IgD-negative memory B cell (primary cell): ENCODE data around the gene NT5DC3. TPM values are rescaled to one million over a fixed set of nuclear protein-coding genes. Genes with fewer than 3 reads are reported as not detected.

ENCODE experiments used
- H3K27ac Mint-ChIP-seq, 3 donors: one replicate each; pipeline ENCODE4 v1.8.0; 2020 to 2022; ENCODE audit warnings: mild to moderate bottlenecking in 3 of 3, mixed read lengths in 3 of 3, moderate library complexity in 1 of 3
- H3K27me3 Mint-ChIP-seq: one replicate; pipeline ENCODE4 v1.8.0; 2021; ENCODE audit warnings: mixed read lengths
- H3K36me3 Mint-ChIP-seq: one replicate; pipeline ENCODE4 v1.8.0; 2020; ENCODE audit warnings: mild to moderate bottlenecking, mixed read lengths
- H3K4me1 Mint-ChIP-seq, 3 donors: one replicate each; pipeline ENCODE4 v1.8.0; 2020 to 2022; ENCODE audit warnings: mixed read lengths in 3 of 3, mild to moderate bottlenecking in 1 of 3
- H3K4me3 Mint-ChIP-seq, 4 donors: one replicate each; pipeline ENCODE4 v1.8.0; 2020 to 2022; ENCODE audit warnings: mild to moderate bottlenecking in 4 of 4, mixed read lengths in 4 of 4, moderate library complexity in 3 of 4
- H3K9me3 Mint-ChIP-seq, 3 donors: one replicate each; pipeline ENCODE4 v1.8.0; 2020 to 2021; ENCODE audit warnings: mixed read lengths in 3 of 3, mild to moderate bottlenecking in 1 of 3
- polyA plus RNA-seq: library from polyadenylated mRNA; unstranded; fragments of 300-500 nt; fragmentation: Illumina TruSeq; gene quantifications from one replicate; pipeline ENCODE4 v1.2.3, GENCODE V29; 2021

Gene NT5DC3
- polyA plus RNA-seq, 1 donor from 2014 or later: 1.2 TPM

DNA sequence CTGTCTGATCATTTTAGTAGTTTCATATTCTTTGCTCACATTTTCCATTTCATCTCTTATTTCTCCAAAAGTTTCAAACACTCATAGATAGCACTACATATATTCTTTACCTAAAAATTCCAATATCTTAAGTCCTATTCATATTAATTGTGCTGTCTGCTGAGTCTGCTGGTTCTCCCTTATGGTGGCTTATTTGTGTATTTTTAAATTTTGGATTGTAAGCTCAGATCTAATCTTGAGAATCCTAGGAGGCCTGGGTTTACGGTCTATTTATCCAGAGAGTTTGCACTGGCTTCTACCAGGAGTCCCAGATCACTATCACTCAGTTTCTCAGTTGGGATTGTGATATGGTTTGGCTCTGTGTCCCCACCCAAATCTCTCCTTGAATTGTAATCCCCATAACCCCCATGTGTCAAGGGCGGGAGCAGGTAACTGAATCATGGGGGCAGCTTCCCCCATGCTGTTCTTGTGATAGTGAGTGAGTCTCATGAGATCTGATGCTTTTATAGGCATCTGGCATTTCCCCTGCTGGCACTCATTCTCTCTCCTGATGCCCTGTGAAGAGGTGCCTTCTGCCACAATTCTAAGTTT is 10.2 kb downstream of the NT5DC3 start:
- Mint-ChIP-seq H3K36me3 (peaks cover 6% of the 10 kb centered on the region), H3K27ac (peak overlapping the region in 2 of 3 donors; percentile 72 to 92), H3K9me3 (no peaks in the 10 kb centered on the region), H3K4me1 (peaks cover 28 to 34% (median 31%) of the 10 kb centered on the region in 3 donors), H3K27me3 (no peaks in the 10 kb centered on the region), H3K4me3 (peak overlapping the region in 1 of 4 donors; percentile 40)

DNA sequence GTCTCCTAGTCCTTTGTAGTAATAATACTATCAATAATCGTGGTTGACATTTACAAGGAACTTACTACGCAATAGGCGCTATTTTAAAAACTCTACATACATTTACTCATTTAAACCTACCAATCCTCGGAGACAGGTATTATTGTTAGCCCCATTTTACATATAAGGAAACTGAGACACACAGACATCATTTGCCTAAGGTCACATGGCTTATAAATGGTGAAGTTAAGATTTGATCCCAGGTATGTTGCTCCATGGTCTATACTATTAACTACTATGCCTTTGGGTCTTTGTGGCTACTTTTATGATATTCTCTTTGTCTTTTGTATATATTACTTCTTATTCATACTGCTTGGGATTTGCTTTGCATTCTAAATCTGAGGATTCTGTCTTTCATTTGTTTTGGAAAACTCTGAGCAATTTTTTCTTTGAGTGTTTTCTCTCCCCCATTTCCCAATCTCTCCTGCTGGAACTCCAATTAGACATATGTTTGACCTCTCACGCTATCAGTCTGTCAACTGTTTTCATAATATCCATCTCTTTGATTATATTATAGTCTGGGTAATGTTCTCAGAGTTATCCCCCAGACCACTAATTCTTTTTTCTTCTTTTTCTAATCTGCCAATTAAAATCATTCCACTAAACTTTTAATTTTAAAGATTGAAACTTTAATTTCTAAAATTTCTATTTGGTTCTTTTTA is 10.9 kb downstream of the NT5DC3 start:
- H3K9me3 Mint-ChIP-seq: no peaks in the 10 kb centered on the region
- no peak overlapping the region for H3K4me3 Mint-ChIP-seq
- no peak overlapping the region for H3K27ac Mint-ChIP-seq
- no peaks in the 10 kb centered on the region for H3K27me3 Mint-ChIP-seq
- H3K36me3 Mint-ChIP-seq: peaks cover 2% of the 10 kb centered on the region
- peaks cover 28 to 35% (median 29%) of the 10 kb centered on the region in 3 donors for H3K4me1 Mint-ChIP-seq

DNA sequence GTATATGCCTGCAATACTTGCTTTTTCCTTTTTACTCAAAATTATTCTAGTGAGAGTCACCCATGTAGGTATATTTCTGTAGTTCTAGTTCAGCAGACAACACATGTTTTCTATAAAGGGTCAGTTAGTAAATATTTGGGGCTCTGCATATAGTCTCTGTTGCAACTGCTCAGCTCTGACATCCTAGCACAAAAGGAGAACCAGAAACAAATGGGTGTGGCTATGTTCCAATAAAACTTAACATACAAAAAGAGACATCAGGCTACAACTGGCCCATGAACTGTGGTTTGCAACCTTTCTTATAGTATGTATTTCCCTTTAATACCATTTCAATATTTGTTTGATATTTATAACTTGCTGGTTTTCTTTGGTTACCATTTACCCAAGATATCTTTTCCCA is 11.9 kb downstream of the NT5DC3 start:
- Mint-ChIP-seq H3K36me3 (peaks cover 4% of the 10 kb centered on the region), H3K27ac (no peak overlapping the region), H3K9me3 (no peaks in the 10 kb centered on the region), H3K27me3 (no peaks in the 10 kb centered on the region), H3K4me1 (peaks cover 26 to 35% (median 30%) of the 10 kb centered on the region in 3 donors), H3K4me3 (no peak overlapping the region)

DNA sequence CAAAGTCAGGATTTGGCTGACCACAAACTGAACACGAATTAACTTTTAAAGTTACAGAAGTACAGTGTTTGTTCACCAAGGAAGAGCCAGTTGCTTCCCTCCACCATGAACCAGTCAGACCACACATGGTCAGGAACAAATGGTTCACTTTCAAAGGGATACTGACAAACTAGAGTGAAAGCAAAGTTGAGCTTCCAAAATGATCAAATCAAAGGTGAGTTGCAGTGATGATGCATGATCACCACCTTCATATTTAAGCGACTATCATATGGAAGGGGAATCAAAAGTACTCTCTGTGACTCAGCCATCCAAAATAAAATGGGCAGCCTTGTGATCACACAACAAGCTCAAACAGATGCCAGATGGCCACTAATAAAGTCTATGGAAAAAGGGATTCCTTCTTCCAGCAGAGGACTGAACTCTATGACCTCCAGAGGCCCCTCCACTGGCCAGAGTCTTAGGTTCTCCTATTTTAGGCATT is 13.1 kb downstream of the NT5DC3 start:
- Mint-ChIP-seq H3K27me3 (no peaks in the 10 kb centered on the region), H3K27ac (no peak overlapping the region), H3K36me3 (peaks cover 6% of the 10 kb centered on the region), H3K4me1 (peaks cover 23 to 30% (median 27%) of the 10 kb centered on the region in 3 donors), H3K4me3 (no peak overlapping the region), H3K9me3 (no peaks in the 10 kb centered on the region)

GRCh38 chr12:103824845-103825244 is 16.2 kb downstream of the NT5DC3 start:
- Mint-ChIP-seq H3K9me3 (no peaks in the 10 kb centered on the region), H3K27ac (no peak overlapping the region), H3K27me3 (no peaks in the 10 kb centered on the region), H3K36me3 (peaks cover 8% of the 10 kb centered on the region), H3K4me1 (peaks cover 12 to 17% (median 16%) of the 10 kb centered on the region in 3 donors), H3K4me3 (no peak overlapping the region)

DNA sequence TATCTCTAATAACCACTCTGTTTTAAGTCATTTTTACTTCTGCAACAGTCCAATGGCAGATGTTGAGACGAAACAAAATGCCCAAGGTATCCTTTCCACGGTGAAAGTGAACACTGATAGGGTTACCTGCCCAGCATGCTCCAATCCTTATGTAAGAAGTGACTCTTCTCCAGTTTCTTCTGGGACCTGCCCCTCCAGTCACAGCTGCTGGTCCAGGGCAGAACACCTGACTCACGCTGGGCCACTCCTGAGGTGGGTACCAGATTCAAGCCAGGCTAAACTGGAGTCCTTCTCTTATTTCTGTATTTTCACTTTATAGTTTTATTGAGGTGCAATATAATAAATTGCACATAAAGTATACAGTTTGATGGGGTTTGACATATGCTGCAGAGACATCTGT is 16.7 kb downstream of the NT5DC3 start:
- H3K4me1 Mint-ChIP-seq: peaks cover 7 to 13% (median 10%) of the 10 kb centered on the region in 3 donors
- H3K27ac Mint-ChIP-seq: no peak overlapping the region
- no peaks in the 10 kb centered on the region for H3K27me3 Mint-ChIP-seq
- no peaks in the 10 kb centered on the region for H3K9me3 Mint-ChIP-seq
- no peak overlapping the region for H3K4me3 Mint-ChIP-seq
- peaks cover 8% of the 10 kb centered on the region for H3K36me3 Mint-ChIP-seq

- H3K27me3 Mint-ChIP-seq: no peaks in the 10 kb centered on the region
- H3K4me1 Mint-ChIP-seq: peaks cover 2 to 9% (median 6%) of the 10 kb centered on the region in 3 donors
- H3K9me3 Mint-ChIP-seq: no peaks in the 10 kb centered on the region
- no peak overlapping the region for H3K27ac Mint-ChIP-seq
- no peak overlapping the region for H3K4me3 Mint-ChIP-seq
- H3K36me3 Mint-ChIP-seq: peaks cover 8% of the 10 kb centered on the region
These were observed 17.2 kb downstream of the NT5DC3 start for GRCh38 chr12:103823871-103824270.

- Mint-ChIP-seq H3K4me1 (peaks cover 0 to 5% (median 5%) of the 10 kb centered on the region in 3 donors), H3K27me3 (no peaks in the 10 kb centered on the region), H3K36me3 (peaks cover 10% of the 10 kb centered on the region), H3K4me3 (no peak overlapping the region), H3K27ac (peak overlapping the region in 1 of 3 donors; percentile 63), H3K9me3 (no peaks in the 10 kb centered on the region)
These were observed 19.3 kb downstream of the NT5DC3 start for GRCh38 chr12:103821773-103822172.

DNA sequence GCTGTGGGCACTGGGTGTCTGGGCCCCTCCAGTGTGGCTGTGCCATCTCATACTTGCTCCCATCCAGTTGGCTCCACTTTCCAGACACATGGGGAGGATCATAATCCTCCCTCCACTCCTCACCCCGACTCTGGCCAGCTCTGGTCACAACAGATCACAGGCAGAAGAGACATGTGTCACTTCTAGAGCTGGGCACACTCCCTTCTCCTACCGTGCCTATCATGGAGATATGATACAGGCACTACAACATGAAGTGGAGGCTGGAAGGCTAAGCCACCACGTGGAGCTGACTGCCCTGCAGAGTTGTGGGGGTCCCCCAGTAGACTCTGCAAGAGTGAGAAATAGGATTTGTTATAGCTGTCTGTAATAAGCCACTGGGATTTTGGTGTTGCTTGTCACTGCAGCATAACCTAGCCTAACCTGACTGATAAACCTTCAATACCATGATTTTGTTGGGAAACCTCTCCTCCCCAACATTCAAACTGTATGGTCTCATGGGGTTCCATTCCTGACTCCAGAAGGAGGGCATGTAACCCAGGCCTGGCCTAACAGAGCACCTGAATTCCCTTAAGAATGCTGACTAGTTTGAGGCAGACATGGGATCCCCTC is 20.0 kb downstream of the NT5DC3 start:
- Mint-ChIP-seq H3K36me3 (peaks cover 10% of the 10 kb centered on the region), H3K4me1 (peaks cover 0 to 5% (median 3%) of the 10 kb centered on the region in 3 donors), H3K27me3 (no peaks in the 10 kb centered on the region), H3K4me3 (no peak overlapping the region), H3K9me3 (no peaks in the 10 kb centered on the region), H3K27ac (no peak overlapping the region)

GRCh38 chr12:103820361-103820760 is 20.7 kb downstream of the NT5DC3 start:
- H3K27ac Mint-ChIP-seq: no peak overlapping the region
- no peaks in the 10 kb centered on the region for H3K27me3 Mint-ChIP-seq
- no peaks in the 10 kb centered on the region for H3K9me3 Mint-ChIP-seq
- peaks cover 0 to 5% (median 0%) of the 10 kb centered on the region in 3 donors for H3K4me1 Mint-ChIP-seq
- H3K36me3 Mint-ChIP-seq: peaks cover 10% of the 10 kb centered on the region
- H3K4me3 Mint-ChIP-seq: no peak overlapping the region

- no peak overlapping the region for H3K4me3 Mint-ChIP-seq
- H3K36me3 Mint-ChIP-seq: peaks cover 10% of the 10 kb centered on the region
- peaks cover 0 to 5% (median 0%) of the 10 kb centered on the region in 3 donors for H3K4me1 Mint-ChIP-seq
- no peak overlapping the region for H3K27ac Mint-ChIP-seq
- no peaks in the 10 kb centered on the region for H3K9me3 Mint-ChIP-seq
- H3K27me3 Mint-ChIP-seq: no peaks in the 10 kb centered on the region
These were observed 21.1 kb downstream of the NT5DC3 start for GRCh38 chr12:103819892-103820291.

DNA sequence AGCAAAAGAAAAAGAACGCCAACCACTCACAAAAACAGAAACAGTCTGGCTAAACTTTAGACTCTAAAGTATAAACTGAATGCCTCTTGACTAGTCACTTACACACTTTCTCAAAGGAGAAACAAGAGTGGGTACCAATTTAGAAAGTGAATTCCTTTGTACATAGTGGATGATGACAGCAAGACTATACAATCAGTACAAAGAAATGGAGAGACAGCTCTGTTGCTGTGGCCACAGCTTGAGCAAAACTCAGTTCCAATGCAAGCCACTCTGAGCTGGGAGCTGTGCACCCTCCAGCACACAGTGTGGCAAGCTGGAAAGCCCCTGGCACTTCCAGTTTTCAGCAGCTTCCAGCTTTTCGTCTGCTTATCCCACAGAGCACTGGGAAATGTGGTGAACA is 21.7 kb downstream of the NT5DC3 start:
- no peaks in the 10 kb centered on the region for H3K9me3 Mint-ChIP-seq
- H3K36me3 Mint-ChIP-seq: peaks cover 10% of the 10 kb centered on the region
- H3K4me1 Mint-ChIP-seq: peaks cover 0 to 3% (median 0%) of the 10 kb centered on the region in 3 donors
- H3K27ac Mint-ChIP-seq: no peak overlapping the region
- no peaks in the 10 kb centered on the region for H3K27me3 Mint-ChIP-seq
- no peak overlapping the region for H3K4me3 Mint-ChIP-seq

DNA sequence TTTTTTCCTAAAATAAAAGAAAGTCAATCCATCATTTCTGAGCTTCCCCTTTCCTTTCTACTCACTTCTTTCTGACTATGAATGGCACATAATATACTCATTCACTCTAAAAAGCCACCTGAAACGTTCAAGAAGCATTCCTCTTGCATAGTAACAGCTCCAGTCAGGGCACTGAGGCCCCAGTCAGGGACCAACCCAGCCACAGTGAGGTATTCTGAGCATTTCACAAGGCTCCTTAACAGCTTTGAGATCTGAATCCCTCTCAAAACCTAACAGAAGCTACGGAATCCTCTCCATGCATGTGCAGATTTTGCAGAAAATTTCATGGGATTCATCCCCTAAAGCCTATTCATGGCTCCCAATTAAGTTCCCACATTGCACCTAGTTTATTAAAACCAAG is 23.2 kb downstream of the NT5DC3 start:
- Mint-ChIP-seq H3K9me3 (peaks cover 0 to 2% (median 0%) of the 10 kb centered on the region in 3 donors), H3K4me1 (no peaks in the 10 kb centered on the region), H3K27me3 (no peaks in the 10 kb centered on the region), H3K36me3 (peaks cover 10% of the 10 kb centered on the region), H3K4me3 (no peak overlapping the region), H3K27ac (peak overlapping the region in 1 of 3 donors; percentile 31)

- Mint-ChIP-seq H3K27ac (no peak overlapping the region), H3K9me3 (peaks cover 0 to 2% (median 0%) of the 10 kb centered on the region in 3 donors), H3K4me3 (no peak overlapping the region), H3K36me3 (peaks cover 9% of the 10 kb centered on the region), H3K4me1 (no peaks in the 10 kb centered on the region), H3K27me3 (no peaks in the 10 kb centered on the region)
These were observed 24.4 kb downstream of the NT5DC3 start for GRCh38 chr12:103816663-103817062.

DNA sequence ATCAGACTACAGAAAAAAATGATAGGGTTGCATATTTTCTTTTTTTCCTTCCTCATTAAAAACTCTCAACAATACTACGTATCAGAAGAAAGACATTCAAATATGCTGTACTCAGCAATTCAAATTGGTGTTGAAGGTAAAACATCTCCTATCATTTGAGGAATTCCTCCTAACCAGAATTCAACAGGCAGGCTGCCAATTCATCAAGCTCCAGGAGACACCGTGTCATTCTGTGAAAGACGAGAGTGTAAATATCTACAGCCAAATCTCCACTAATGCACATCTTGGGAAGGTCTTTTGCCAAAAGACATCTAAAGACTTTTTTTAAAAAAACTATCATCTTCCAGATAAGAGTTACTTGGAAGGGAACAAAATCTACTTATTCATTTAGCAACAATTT is 26.6 kb downstream of the NT5DC3 start:
- Mint-ChIP-seq H3K27ac (no peak overlapping the region), H3K4me3 (no peak overlapping the region), H3K27me3 (no peaks in the 10 kb centered on the region), H3K36me3 (peaks cover 10% of the 10 kb centered on the region), H3K9me3 (peaks cover 0 to 2% (median 0%) of the 10 kb centered on the region in 3 donors), H3K4me1 (no peaks in the 10 kb centered on the region)
